ENCODE data around the gene TERT.
A peak's percentile ranks its signal among the peaks of the same experiment; 100 is the strongest.

TERT gene

GRCh38 chr5:1304033-1304432 lies 9.2 kb upstream of the TERT start:
- no peaks in the 10 kb centered on the region for H3K4me1 ChIP-seq
- in situ Hi-C loops (cut with MboI; ENCODE audit: low sequenced_read_pairs), result no loop called here
- no peaks in the 10 kb centered on the region for H3K27me3 ChIP-seq (ENCODE audit: low read depth)
- no peak overlapping the region for H3K4me3 ChIP-seq
- no peaks in the 10 kb centered on the region for H3K36me3 ChIP-seq (replicated peaks)
- peaks cover 6% of the 10 kb centered on the region; the same call in 1 of the 2 replicates for H3K9me3 ChIP-seq
- DNase-seq (ENCODE audit: low spot score in 2 of 2), result no peak

GRCh38 chr5:1302258-1302657 lies 7.4 kb upstream of the TERT start:
- DNase-seq (ENCODE audit: low spot score in 2 of 2), result no peak
- in situ Hi-C loops (cut with MboI; ENCODE audit: low sequenced_read_pairs), result no loop called here
- H3K27me3 ChIP-seq (ENCODE audit: low read depth), result no peaks in the 10 kb centered on the region
- peaks cover 6% of the 10 kb centered on the region; the same call in 1 of the 2 replicates for H3K9me3 ChIP-seq
- H3K4me1 ChIP-seq, result no peaks in the 10 kb centered on the region
- H3K4me3 ChIP-seq, result no peak overlapping the region
- no peaks in the 10 kb centered on the region for H3K36me3 ChIP-seq (replicated peaks)

GRCh38 chr5:1300581-1301083 lies 5.8 kb upstream of the TERT start:
- no peaks in the 10 kb centered on the region for H3K36me3 ChIP-seq (replicated peaks)
- H3K27me3 ChIP-seq (ENCODE audit: low read depth), result no peaks in the 10 kb centered on the region
- no peaks in the 10 kb centered on the region for H3K4me1 ChIP-seq
- DNase-seq (ENCODE audit: low spot score in 2 of 2), result no peak
- peaks cover 6% of the 10 kb centered on the region; the same call in 1 of the 2 replicates for H3K9me3 ChIP-seq
- in situ Hi-C loops (cut with MboI; ENCODE audit: low sequenced_read_pairs), result no loop called here
- H3K4me3 ChIP-seq, result no peak overlapping the region

- no peaks in the 10 kb centered on the region for H3K27me3 ChIP-seq (ENCODE audit: low read depth)
- H3K9me3 ChIP-seq, result peaks cover 6% of the 10 kb centered on the region; the same call in 1 of the 2 replicates
- in situ Hi-C loops (cut with MboI; ENCODE audit: low sequenced_read_pairs), result no loop called here
- no peaks in the 10 kb centered on the region; the same call in 1 of the 2 replicates for H3K4me1 ChIP-seq
- DNase-seq (ENCODE audit: low spot score in 2 of 2), result no peak
- H3K4me3 ChIP-seq, result no peak overlapping the region
- H3K36me3 ChIP-seq (replicated peaks), result no peaks in the 10 kb centered on the region
These were observed 5.1 kb upstream of the TERT start for GRCh38 chr5:1299961-1300360.

- Histone ChIP-seq H3K9me3 (peaks cover 6% of the 10 kb centered on the region; the same call in 1 of the 2 replicates), H3K27me3 (ENCODE audit: low read depth) (no peaks in the 10 kb centered on the region), H3K4me3 (no peak overlapping the region), H3K36me3 (replicated peaks) (no peaks in the 10 kb centered on the region), H3K4me1 (no peaks in the 10 kb centered on the region; the same call in 1 of the 2 replicates)
- no peak for DNase-seq (ENCODE audit: low spot score in 2 of 2)
- in situ Hi-C loops (cut with MboI; ENCODE audit: low sequenced_read_pairs), result no loop called here
These were observed 4.6 kb upstream of the TERT start for GRCh38 chr5:1299511-1299850.

GRCh38 chr5:1298723-1299510 lies 4.0 kb upstream of the TERT start:
- Histone ChIP-seq H3K9me3 (peaks cover 6% of the 10 kb centered on the region; the same call in 1 of the 2 replicates), H3K27me3 (ENCODE audit: low read depth) (no peaks in the 10 kb centered on the region), H3K4me1 (peaks cover 5% of the 10 kb centered on the region), H3K36me3 (replicated peaks) (no peaks in the 10 kb centered on the region), H3K4me3 (no peak overlapping the region)
- DNase-seq (ENCODE audit: low spot score in 2 of 2), result peak in 1 of 2 experiments; percentile 7
- in situ Hi-C loops (cut with MboI; ENCODE audit: low sequenced_read_pairs), result no loop called here

GRCh38 chr5:1298067-1298551 lies 3.2 kb upstream of the TERT start:
- H3K27me3 ChIP-seq (ENCODE audit: low read depth), result no peaks in the 10 kb centered on the region
- peaks cover 6% of the 10 kb centered on the region; the same call in 1 of the 2 replicates for H3K9me3 ChIP-seq
- in situ Hi-C loops (cut with MboI; ENCODE audit: low sequenced_read_pairs), result no loop called here
- H3K36me3 ChIP-seq (replicated peaks), result peaks cover 3% of the 10 kb centered on the region; the same call in 1 of the 2 replicates
- no peak overlapping the region for H3K4me3 ChIP-seq
- peaks cover 5% of the 10 kb centered on the region for H3K4me1 ChIP-seq
- no peak for DNase-seq (ENCODE audit: low spot score in 2 of 2)

- DNase-seq (ENCODE audit: low spot score in 2 of 2), result no peak
- Histone ChIP-seq H3K36me3 (replicated peaks) (peaks cover 5% of the 10 kb centered on the region; the same call in 1 of the 2 replicates), H3K9me3 (no peaks in the 10 kb centered on the region), H3K4me1 (peaks cover 5% of the 10 kb centered on the region), H3K4me3 (no peak overlapping the region), H3K27me3 (ENCODE audit: low read depth) (no peaks in the 10 kb centered on the region)
- in situ Hi-C loops (cut with MboI; ENCODE audit: low sequenced_read_pairs), result no loop called here
These were observed 2.4 kb upstream of the TERT start for GRCh38 chr5:1297243-1297642.

- in situ Hi-C loops (cut with MboI; ENCODE audit: low sequenced_read_pairs), result no loop called here
- H3K4me3 ChIP-seq, result no peak overlapping the region
These were observed 776 bp upstream of the TERT start for GRCh38 chr5:1295650-1296037.

GRCh38 chr5:1294206-1294834 lies 548 bp downstream of the TERT start:
- peaks cover 5% of the 10 kb centered on the region; the same call in 1 of the 2 replicates for H3K36me3 ChIP-seq (replicated peaks)
- H3K4me3 ChIP-seq, result peak overlapping the region; percentile 32
- in situ Hi-C loops (cut with MboI; ENCODE audit: low sequenced_read_pairs), result no loop called here
- no peaks in the 10 kb centered on the region for H3K27me3 ChIP-seq (ENCODE audit: low read depth)
- no peaks in the 10 kb centered on the region for H3K9me3 ChIP-seq
- H3K4me1 ChIP-seq, result peaks cover 5% of the 10 kb centered on the region
- peak in 1 of 2 experiments; percentile 37 for DNase-seq (ENCODE audit: low spot score in 2 of 2)

More at GRCh38 chr5:1295650-1296037, 776 bp upstream of the TERT start:
- H3K27me3 ChIP-seq (ENCODE audit: low read depth), result no peaks in the 10 kb centered on the region
- no peaks in the 10 kb centered on the region for H3K9me3 ChIP-seq
- DNase-seq (ENCODE audit: low spot score in 2 of 2), result peak in 1 of 2 experiments; percentile 7
- H3K4me1 ChIP-seq, result peaks cover 5% of the 10 kb centered on the region
- peaks cover 5% of the 10 kb centered on the region; the same call in 1 of the 2 replicates for H3K36me3 ChIP-seq (replicated peaks)

GRCh38 chr5:1293416-1294205 lies 1.3 kb downstream of the TERT start:
- DNase-seq (ENCODE audit: low spot score in 2 of 2), result no peak
- Histone ChIP-seq H3K4me1 (peaks cover 5% of the 10 kb centered on the region), H3K9me3 (no peaks in the 10 kb centered on the region)

GRCh38 chr5:1292846-1293415 lies 1.9 kb downstream of the TERT start:
- Histone ChIP-seq H3K36me3 (replicated peaks) (peaks cover 5% of the 10 kb centered on the region; the same call in 1 of the 2 replicates), H3K9me3 (no peaks in the 10 kb centered on the region), H3K4me3 (no peak overlapping the region), H3K4me1 (peaks cover 5% of the 10 kb centered on the region), H3K27me3 (ENCODE audit: low read depth) (no peaks in the 10 kb centered on the region)
- no peak for DNase-seq (ENCODE audit: low spot score in 2 of 2)
- in situ Hi-C loops (cut with MboI; ENCODE audit: low sequenced_read_pairs), result no loop called here

More at GRCh38 chr5:1293416-1294205, 1.3 kb downstream of the TERT start:
- in situ Hi-C loops (cut with MboI; ENCODE audit: low sequenced_read_pairs), result no loop called here
- Histone ChIP-seq H3K4me3 (no peak overlapping the region), H3K36me3 (replicated peaks) (peaks cover 5% of the 10 kb centered on the region; the same call in 1 of the 2 replicates), H3K27me3 (ENCODE audit: low read depth) (no peaks in the 10 kb centered on the region)

- H3K9me3 ChIP-seq, result no peaks in the 10 kb centered on the region
- in situ Hi-C loops (cut with MboI; ENCODE audit: low sequenced_read_pairs), result no loop called here
- H3K36me3 ChIP-seq (replicated peaks), result peaks cover 5% of the 10 kb centered on the region; the same call in 1 of the 2 replicates
- no peak for DNase-seq (ENCODE audit: low spot score in 2 of 2)
- peaks cover 5% of the 10 kb centered on the region for H3K4me1 ChIP-seq
- no peaks in the 10 kb centered on the region for H3K27me3 ChIP-seq (ENCODE audit: low read depth)
- no peak overlapping the region for H3K4me3 ChIP-seq
These were observed 2.7 kb downstream of the TERT start for GRCh38 chr5:1292139-1292538.
